NOMO-1 (cell line): ENCODE data around the gene EWSR1.
"Not testable (repeated sequence)": the region's sequence is repeated elsewhere in the genome, so short reads cannot be mapped to it uniquely, and the experiment has no call there.

Experiments used
- DNase-seq, 2 experiments: peaks; one replicate each; lab custom pipeline; 2025; ENCODE audit not compliant: unreplicated experiment in 2 of 2; lab: John Stamatoyannopoulos, UW

The EWSR1 gene

GRCh38 chr22:29334696-29335344 is 66.8 kb downstream of the EWSR1 start:
- DNase-seq, result no peak

DNA sequence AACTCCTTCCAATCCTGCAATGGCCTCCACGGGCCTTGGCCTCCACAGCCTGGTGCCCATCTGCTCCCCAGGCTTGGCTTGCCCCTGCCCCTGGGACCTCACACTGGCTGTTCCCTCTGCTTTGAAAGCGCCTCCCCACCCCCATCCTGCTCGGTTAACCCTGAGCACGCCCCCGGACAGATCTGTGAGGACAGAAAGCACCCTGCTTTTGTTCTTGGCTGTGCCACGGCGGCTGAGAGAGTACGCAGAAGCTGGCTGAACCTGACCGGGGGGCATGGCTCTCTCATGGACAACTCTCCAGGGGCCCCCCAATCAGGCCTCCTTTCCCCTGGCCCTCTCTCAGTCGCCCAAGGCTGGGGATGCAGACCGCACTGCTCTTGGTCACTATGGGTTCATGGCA is 67.6 kb downstream of the EWSR1 start:
- no peak for DNase-seq

- DNase-seq, result no peak
Measured at GRCh38 chr22:29336751-29337490, 68.9 kb downstream of the EWSR1 start.

DNA sequence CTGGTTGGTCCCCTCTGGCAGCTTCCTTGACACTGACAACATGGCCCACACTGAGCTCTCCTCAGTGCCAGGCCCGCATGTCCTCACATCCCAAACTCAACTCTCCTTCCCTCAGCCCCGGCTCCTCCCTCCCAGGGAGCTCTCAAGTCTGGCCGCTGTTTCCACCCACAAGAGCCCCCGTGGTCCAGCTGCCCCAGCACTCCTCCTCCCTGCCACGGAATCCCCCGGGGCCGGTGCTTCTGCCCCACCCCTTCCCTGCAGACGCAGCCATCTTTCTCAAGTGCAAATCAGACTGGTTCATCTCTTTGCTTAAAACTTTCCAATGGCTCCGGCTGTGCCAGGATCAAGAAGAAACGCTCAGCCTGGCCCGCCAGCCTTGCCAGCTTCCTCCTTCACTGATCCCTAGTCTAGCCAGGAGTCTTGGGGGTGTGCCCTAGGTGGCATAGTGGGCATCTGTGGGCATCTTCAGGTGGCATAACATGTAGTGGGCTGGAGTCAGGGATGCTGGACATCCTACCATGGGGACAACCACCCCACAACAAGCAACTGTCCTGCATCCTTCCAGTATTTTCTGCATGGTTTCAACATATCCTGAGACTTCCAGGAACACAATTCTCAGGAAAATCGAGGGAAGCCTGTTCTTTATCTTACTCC is 69.7 kb downstream of the EWSR1 start:
- no peak for DNase-seq

GRCh38 chr22:29338398-29338797 is 70.3 kb downstream of the EWSR1 start:
- DNase-seq, result no peak

DNA sequence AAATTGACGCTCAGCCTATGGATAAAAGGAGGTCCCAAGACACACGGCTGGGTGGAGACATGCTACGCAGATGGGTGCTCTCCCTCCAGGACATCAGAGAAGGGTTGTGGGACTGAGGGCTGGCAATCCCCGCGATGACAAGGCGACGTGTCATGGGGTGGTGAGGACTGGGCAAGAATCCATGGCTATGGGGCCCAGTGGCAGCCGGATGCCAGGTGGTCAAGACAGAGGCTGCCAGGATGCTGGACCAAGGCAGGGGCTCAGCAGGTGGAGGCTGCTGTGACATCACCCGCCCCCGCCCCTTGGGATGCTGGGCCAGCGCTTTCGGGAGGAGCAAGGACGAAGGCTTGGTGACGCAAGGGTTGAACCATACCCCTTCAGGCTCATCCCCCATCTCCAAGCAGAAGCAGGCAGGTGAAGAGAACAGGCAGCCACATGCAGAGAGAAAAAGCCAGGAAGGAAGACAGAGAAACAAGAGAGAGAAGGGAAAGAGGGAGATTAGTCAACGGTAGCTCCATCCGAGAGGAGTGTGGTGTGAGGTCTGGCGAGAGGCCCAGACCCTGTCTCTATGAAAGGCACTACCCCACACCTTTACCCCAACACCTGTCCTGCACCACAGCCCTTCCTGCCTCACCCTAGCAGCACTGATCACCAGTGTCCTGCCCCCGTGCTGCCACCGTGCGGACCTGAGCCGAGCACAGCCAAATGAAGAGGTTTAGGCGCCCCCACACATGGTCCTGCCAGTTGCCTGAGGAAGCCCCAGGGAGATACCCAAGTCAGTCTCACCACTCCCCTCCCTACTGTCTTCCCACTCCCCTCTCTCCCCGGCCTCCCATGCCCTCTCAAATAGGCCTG is 71.5 kb downstream of the EWSR1 start:
- no peak for DNase-seq

DNA sequence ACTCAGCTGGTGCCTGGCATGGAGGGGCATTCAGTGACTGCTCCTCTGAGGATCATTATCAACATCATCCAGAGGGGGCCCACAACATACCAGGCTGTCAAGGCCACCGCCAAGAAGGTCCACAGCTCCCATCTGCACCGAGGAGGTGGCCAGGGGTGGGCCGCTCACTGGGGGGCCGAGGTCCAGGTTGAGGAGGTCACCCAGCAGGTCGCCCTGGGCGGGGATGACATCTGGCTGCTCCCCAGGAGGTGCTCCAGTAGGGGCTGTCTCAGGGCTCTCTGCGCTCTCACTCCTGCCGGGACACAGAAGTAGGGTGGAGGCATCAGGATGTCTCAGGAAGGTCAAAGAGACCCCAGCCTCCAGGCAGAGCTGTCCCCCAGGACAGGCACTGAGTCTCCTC is 72.5 kb downstream of the EWSR1 start:
- DNase-seq, result no peak

- DNase-seq, result no peak
Measured at GRCh38 chr22:29341056-29341848, 73.2 kb downstream of the EWSR1 start.

- no peak for DNase-seq
Measured at GRCh38 chr22:29341849-29342127, 73.7 kb downstream of the EWSR1 start.

GRCh38 chr22:29342177-29342576 is 74.1 kb downstream of the EWSR1 start:
- no peak for DNase-seq

DNA sequence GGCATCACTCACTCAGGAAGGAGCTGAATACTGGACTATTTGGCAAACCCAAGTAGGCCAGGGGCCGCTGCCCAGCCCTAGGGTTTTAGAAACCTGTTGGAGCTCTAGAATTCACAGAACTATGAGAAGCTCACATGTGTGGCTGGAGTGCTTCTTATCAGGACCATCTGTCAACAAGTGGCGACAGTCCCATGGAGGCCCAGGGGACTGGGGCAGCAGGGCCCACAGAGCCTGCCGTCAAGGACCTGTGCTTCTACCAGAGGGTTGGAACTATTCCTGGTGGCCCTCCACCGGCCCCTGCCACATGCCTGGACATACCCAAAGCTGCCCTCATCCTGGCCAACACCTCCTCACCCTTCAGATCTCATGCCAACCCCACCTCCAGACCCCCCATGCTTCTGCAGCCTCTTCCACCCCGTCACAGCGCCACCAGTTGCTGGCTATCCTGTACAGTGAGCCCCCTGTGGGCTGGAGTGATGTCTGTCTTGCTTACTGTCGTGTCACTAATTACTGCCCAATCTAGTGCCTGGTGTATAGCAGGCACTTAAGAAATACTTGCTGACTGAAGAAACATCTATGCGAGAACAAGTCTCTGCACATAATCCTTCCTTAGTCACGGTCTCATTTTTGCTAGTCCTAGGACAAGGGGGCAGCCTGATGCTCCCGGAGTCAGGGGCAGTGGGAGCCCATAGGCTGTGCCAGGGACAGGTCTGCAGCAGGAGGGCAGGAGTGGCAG is 74.7 kb downstream of the EWSR1 start:
- DNase-seq, result no peak

DNA sequence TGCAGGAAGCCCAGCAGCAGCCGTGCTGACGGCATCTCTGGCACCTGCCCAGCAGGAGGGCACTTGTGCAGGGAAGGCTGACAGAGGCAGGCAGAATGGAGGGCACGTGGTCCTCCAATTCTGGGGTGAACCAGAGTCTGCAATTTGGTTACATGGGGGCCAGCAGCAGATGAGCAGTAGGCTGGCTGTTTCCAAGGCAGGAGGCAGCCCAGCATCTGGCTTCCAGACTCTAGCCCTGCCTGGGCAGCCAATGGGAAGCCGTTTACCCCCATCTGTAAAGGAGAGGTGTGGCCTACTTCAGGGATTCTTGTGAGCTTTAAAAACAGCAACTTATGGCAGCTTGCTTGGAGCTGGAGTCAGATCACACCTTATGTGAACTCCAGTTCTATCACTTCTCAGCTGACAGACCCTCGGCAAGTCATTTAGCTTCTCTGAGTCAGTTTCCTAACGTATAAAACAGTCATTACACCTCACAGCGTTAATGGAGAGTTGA is 75.3 kb downstream of the EWSR1 start:
- no peak for DNase-seq

- DNase-seq, result no peak
Measured at GRCh38 chr22:29344137-29344536, 76.1 kb downstream of the EWSR1 start.

GRCh38 chr22:29344889-29345288 is 76.8 kb downstream of the EWSR1 start:
- not testable (repeated sequence) for DNase-seq

- no peak for DNase-seq
Measured at GRCh38 chr22:29345932-29346331, 77.9 kb downstream of the EWSR1 start.

GRCh38 chr22:29346659-29347058 is 78.6 kb downstream of the EWSR1 start:
- DNase-seq, result no peak

DNA sequence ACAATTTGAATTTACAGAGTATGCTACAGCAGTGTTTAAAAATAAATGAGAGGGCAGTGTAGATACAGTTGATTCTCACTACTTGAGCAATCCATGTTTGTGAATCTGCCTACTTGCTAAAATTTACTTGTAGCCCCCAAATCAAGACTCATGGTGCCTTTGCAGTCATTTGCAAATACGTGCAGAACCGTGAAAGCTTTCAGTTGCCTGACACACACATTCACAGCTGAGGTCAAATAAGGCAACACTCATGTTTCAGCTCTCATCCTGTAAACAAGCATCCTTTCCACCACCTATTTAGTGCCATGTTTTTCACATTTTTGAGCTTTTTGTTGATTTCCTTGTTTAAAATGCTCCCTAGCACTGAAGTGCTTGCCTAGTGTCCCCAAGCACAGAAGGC is 80.0 kb downstream of the EWSR1 start:
- no peak for DNase-seq

DNA sequence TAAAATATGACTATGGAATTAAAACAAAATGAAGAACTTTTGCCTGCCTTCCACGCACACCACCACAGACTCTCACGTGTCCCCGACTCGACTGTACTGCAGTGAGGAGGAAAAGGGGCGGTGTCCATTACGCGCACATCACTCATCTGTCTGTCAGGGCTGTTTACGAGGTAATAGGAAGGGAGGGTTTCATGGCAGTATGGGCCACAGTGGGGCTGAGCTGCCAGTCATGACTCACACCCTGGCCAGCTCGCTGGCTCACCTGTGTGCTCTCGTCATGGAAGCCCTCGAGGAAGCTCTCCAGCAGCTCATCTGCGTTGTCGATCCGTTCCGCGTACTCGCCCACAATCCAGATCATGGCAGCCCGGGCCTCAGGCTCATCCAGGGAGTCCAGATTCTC is 80.9 kb downstream of the EWSR1 start:
- DNase-seq, result no peak
